NCI-H2196 treated with DMSO at 0.1 percent for 48 hours (cell line): ENCODE results near the gene ST6GAL1.
"Not testable (repeated sequence)": the region's sequence is repeated elsewhere in the genome, so short reads cannot be mapped to it uniquely, and the experiment has no call there.

Experiments
- DNase-seq: peaks from one replicate; lab custom pipeline; 2025; ENCODE audit not compliant: unreplicated experiment; lab: John Stamatoyannopoulos, UW

Gene ST6GAL1

GRCh38 chr3:186940967-186941366, 10.6 kb downstream of the ST6GAL1 start:
- no peak for DNase-seq

GRCh38 chr3:186942168-186942567, 11.8 kb downstream of the ST6GAL1 start:
- no peak for DNase-seq

GRCh38 chr3:186945255-186945823, 15.0 kb downstream of the ST6GAL1 start:
- DNase-seq = no peak

GRCh38 chr3:186946756-186947375, 16.5 kb downstream of the ST6GAL1 start:
- DNase-seq = no peak

GRCh38 chr3:186949281-186949982, 19.1 kb downstream of the ST6GAL1 start:
- DNase-seq = no peak

GRCh38 chr3:186950402-186951093, 20.2 kb downstream of the ST6GAL1 start:
- DNase-seq = no peak

GRCh38 chr3:186951640-186952552, 21.6 kb downstream of the ST6GAL1 start:
- no peak for DNase-seq

GRCh38 chr3:186953011-186953487, 22.7 kb downstream of the ST6GAL1 start:
- no peak for DNase-seq

GRCh38 chr3:186953992-186954699, 23.8 kb downstream of the ST6GAL1 start:
- not testable (repeated sequence) for DNase-seq

GRCh38 chr3:186955898-186956696, 25.8 kb downstream of the ST6GAL1 start:
- DNase-seq = no peak

- no peak for DNase-seq
Observed at GRCh38 chr3:186959029-186959624, 28.8 kb downstream of the ST6GAL1 start.

GRCh38 chr3:186960347-186960746, 30.0 kb downstream of the ST6GAL1 start:
- DNase-seq = no peak

GRCh38 chr3:186962445-186962844, 32.1 kb downstream of the ST6GAL1 start:
- no peak for DNase-seq

GRCh38 chr3:186963636-186964035, 33.3 kb downstream of the ST6GAL1 start:
- DNase-seq = no peak

- no peak for DNase-seq
Observed at GRCh38 chr3:186964071-186964470, 33.7 kb downstream of the ST6GAL1 start.

GRCh38 chr3:186964616-186965015, 34.3 kb downstream of the ST6GAL1 start:
- no peak for DNase-seq

GRCh38 chr3:186965141-186965879, 35.0 kb downstream of the ST6GAL1 start:
- no peak for DNase-seq

GRCh38 chr3:186966406-186966805, 36.1 kb downstream of the ST6GAL1 start:
- no peak for DNase-seq
